Subcutaneous abdominal adipose tissue (tissue), 5 donors: ENCODE results near the gene CRMP1.

Experiments
- H3K27ac ChIP-seq: one replicate; pipeline ENCODE4 v1.7.0; 2013; ENCODE audit warnings: low read depth, mild to moderate bottlenecking, inconsistent platforms, low read length, moderate library complexity
- H3K27me3 ChIP-seq, 5 donors: one replicate each; pipeline ENCODE4 v1.7.0; 2013; ENCODE audit warnings: low read length in 5 of 5, inconsistent platforms in 1 of 5; ENCODE audit not compliant: control insufficient read depth in 5 of 5, insufficient read depth in 4 of 5
- H3K36me3 ChIP-seq, 5 donors: one replicate each; pipeline ENCODE4 v1.7.0; 2013; ENCODE audit warnings: low read length in 5 of 5; ENCODE audit not compliant: control insufficient read depth in 5 of 5, insufficient read depth in 5 of 5
- H3K4me1 ChIP-seq, 5 donors: one replicate each; pipeline ENCODE4 v1.7.0; 2013; ENCODE audit warnings: low read length in 5 of 5, mild to moderate bottlenecking in 3 of 5, moderate library complexity in 1 of 5; ENCODE audit not compliant: control insufficient read depth in 5 of 5, insufficient read depth in 5 of 5
- H3K4me3 ChIP-seq, 5 donors: one replicate each; pipeline ENCODE4 v1.7.0; 2013; ENCODE audit warnings: low read length in 5 of 5, low read depth in 1 of 5
- H3K9ac ChIP-seq, 5 donors: one replicate each; pipeline ENCODE4 v1.7.0; 2013; ENCODE audit warnings: low read length in 5 of 5, mild to moderate bottlenecking in 4 of 5, moderate library complexity in 3 of 5
- H3K9me3 ChIP-seq, 5 donors: one replicate each; pipeline ENCODE4 v1.7.0; 2013; ENCODE audit warnings: low read length in 5 of 5; ENCODE audit not compliant: control insufficient read depth in 5 of 5
- donor health status: healthy.
- donor health status: healthy.
- donor health status: healthy.
- donor health status: healthy.
- donor health status: healthy.

Gene CRMP1

DNA sequence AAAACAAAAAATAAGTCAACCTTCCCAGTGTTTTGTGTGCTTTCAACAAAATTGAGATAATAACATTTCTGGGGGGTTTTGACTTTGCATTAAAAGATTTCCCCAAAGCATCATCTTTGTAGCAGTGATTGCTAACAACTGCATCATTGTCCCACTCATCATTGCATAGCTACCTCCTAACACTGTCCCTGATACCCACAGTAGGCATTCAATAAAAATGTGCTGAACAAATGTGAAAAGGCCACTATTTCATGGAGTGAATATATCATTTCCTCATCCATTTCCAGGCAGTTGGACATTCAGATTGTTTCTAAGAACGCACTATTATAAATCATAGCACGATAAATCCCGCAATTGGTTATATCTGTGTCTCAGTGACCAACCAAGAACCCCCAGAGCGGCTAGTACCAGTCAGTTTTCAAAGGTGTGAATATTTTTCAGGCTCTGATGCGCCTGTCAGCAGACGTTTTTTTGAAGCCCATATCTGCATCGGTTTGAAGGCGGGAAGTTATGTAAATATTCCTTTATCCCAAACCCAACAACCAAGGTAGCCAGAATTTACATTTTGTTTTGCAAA, 36.0 kb upstream of the CRMP1 start:
- H3K4me3 ChIP-seq, result no peak overlapping the region
- no peaks in the 10 kb centered on the region for H3K4me1 ChIP-seq
- H3K27me3 ChIP-seq, result peaks cover 16 to 45% (median 28%) of the 10 kb centered on the region in 5 donors
- H3K36me3 ChIP-seq, result no peaks in the 10 kb centered on the region
- no peak overlapping the region for H3K9ac ChIP-seq
- H3K27ac ChIP-seq, result no peak overlapping the region
- H3K9me3 ChIP-seq, result no peaks in the 10 kb centered on the region

GRCh38 chr4:5928274-5928673, 35.4 kb upstream of the CRMP1 start:
- Histone ChIP-seq H3K4me3 (no peak overlapping the region), H3K4me1 (no peaks in the 10 kb centered on the region), H3K36me3 (no peaks in the 10 kb centered on the region), H3K27ac (no peak overlapping the region), H3K9me3 (no peaks in the 10 kb centered on the region), H3K27me3 (peaks cover 10 to 41% (median 25%) of the 10 kb centered on the region in 5 donors), H3K9ac (no peak overlapping the region)

- Histone ChIP-seq H3K9me3 (no peaks in the 10 kb centered on the region), H3K27ac (no peak overlapping the region), H3K4me1 (no peaks in the 10 kb centered on the region), H3K9ac (no peak overlapping the region), H3K4me3 (no peak overlapping the region), H3K27me3 (peaks cover 7 to 38% (median 21%) of the 10 kb centered on the region in 5 donors), H3K36me3 (no peaks in the 10 kb centered on the region)
Observed at GRCh38 chr4:5927747-5928146, 34.9 kb upstream of the CRMP1 start.

- Histone ChIP-seq H3K27ac (no peak overlapping the region), H3K4me3 (no peak overlapping the region), H3K27me3 (peaks cover 7 to 36% (median 17%) of the 10 kb centered on the region in 5 donors), H3K36me3 (no peaks in the 10 kb centered on the region), H3K9me3 (no peaks in the 10 kb centered on the region), H3K9ac (no peak overlapping the region), H3K4me1 (no peaks in the 10 kb centered on the region)
Observed at GRCh38 chr4:5927116-5927515, 34.2 kb upstream of the CRMP1 start.

DNA sequence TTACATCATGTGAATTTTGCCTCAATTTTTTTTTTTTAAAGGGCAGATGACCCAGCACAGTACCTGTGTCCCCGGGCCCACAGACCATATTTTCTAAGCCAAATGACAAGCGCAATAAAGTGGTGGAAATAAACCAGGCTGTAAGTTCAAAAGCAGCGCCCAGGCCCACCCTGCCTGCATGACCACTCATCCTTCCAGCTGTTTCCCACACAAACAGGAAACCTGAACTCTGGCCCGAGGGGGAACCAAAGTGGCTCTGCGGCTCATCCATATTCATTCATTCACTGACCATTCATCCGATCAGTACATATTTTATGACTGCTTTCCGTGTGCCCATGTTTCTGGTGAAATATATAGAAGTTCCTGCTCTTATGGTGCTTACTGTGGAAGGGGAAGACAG, 33.7 kb upstream of the CRMP1 start:
- H3K4me3 ChIP-seq, result no peak overlapping the region
- no peaks in the 10 kb centered on the region for H3K36me3 ChIP-seq
- no peak overlapping the region for H3K27ac ChIP-seq
- no peaks in the 10 kb centered on the region for H3K4me1 ChIP-seq
- no peak overlapping the region for H3K9ac ChIP-seq
- peaks cover 7 to 33% (median 17%) of the 10 kb centered on the region in 5 donors for H3K27me3 ChIP-seq
- H3K9me3 ChIP-seq, result no peaks in the 10 kb centered on the region

- Histone ChIP-seq H3K9me3 (no peaks in the 10 kb centered on the region), H3K4me3 (no peak overlapping the region), H3K27ac (no peak overlapping the region), H3K36me3 (no peaks in the 10 kb centered on the region), H3K27me3 (peaks cover 9 to 37% (median 20%) of the 10 kb centered on the region in 5 donors), H3K9ac (no peak overlapping the region), H3K4me1 (no peaks in the 10 kb centered on the region)
Observed at GRCh38 chr4:5925419-5926200, 32.7 kb upstream of the CRMP1 start.

DNA sequence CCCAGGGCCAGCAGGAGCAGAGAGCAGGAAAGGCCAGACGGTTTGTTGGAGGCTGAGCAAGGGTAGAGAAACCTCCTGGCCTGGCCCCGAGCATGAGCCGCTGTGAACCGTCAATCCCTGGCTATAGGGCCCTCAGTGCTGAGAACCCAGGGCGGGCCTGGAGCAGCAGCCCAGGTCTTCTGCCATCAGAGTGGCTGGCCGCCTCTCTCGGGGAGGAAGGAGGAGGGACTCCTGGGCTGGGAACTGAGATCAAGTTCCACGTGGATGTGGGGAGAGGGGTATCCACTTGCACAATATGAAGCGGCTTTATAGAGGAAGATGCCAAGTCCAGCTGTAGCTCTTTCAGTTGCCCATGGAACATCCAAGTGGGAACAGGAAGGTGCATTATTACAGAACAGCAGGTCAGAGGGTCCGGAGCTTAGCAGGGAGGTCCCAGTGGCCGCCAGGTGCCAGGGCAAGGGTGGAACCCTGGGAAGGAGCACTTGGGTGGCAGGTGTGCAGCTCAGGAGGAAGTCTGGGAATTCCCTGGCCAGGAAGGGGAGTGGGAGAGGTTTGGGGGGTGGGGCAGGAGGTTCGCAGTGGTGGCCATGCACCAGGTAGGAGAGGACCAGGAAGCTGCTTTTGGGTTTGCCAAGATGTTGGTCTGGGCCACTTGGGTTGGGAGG, 31.7 kb upstream of the CRMP1 start:
- Histone ChIP-seq H3K4me1 (no peaks in the 10 kb centered on the region), H3K36me3 (no peaks in the 10 kb centered on the region), H3K27me3 (peaks cover 4 to 31% (median 18%) of the 10 kb centered on the region in 5 donors), H3K27ac (no peak overlapping the region), H3K4me3 (no peak overlapping the region), H3K9me3 (no peaks in the 10 kb centered on the region), H3K9ac (no peak overlapping the region)

- Histone ChIP-seq H3K27me3 (peaks cover 4 to 40% (median 25%) of the 10 kb centered on the region in 5 donors), H3K27ac (no peak overlapping the region), H3K9ac (no peak overlapping the region)
Observed at GRCh38 chr4:5923376-5923775, 30.5 kb upstream of the CRMP1 start.

GRCh38 chr4:5922556-5922955, 29.7 kb upstream of the CRMP1 start:
- H3K36me3 ChIP-seq, result no peaks in the 10 kb centered on the region

More at GRCh38 chr4:5923376-5923775, 30.5 kb upstream of the CRMP1 start:
- Histone ChIP-seq H3K4me1 (no peaks in the 10 kb centered on the region), H3K36me3 (no peaks in the 10 kb centered on the region), H3K9me3 (no peaks in the 10 kb centered on the region), H3K4me3 (no peak overlapping the region)

GRCh38 chr4:5921981-5922380, 29.1 kb upstream of the CRMP1 start:
- no peak overlapping the region for H3K27ac ChIP-seq
- no peak overlapping the region for H3K9ac ChIP-seq
- H3K4me3 ChIP-seq, result no peak overlapping the region

More at GRCh38 chr4:5922556-5922955, 29.7 kb upstream of the CRMP1 start:
- Histone ChIP-seq H3K9ac (no peak overlapping the region), H3K27me3 (peaks cover 9 to 42% (median 30%) of the 10 kb centered on the region in 5 donors), H3K4me3 (no peak overlapping the region), H3K4me1 (no peaks in the 10 kb centered on the region), H3K9me3 (no peaks in the 10 kb centered on the region), H3K27ac (no peak overlapping the region)

More at GRCh38 chr4:5921981-5922380, 29.1 kb upstream of the CRMP1 start:
- no peaks in the 10 kb centered on the region for H3K4me1 ChIP-seq
- H3K36me3 ChIP-seq, result no peaks in the 10 kb centered on the region
- H3K27me3 ChIP-seq, result peaks cover 9 to 39% (median 30%) of the 10 kb centered on the region in 5 donors
- no peaks in the 10 kb centered on the region for H3K9me3 ChIP-seq
